Adrenal gland (tissue), 5 donors: ENCODE data around the gene BPIFB2.

Experiments used
- POLR2A ChIP-seq, 2 donors: fragments of 450-650 bp; IDR thresholded peaks; one replicate each; pipeline ENCODE4 v1.6.1; 2017; ENCODE audit warnings: antibody characterized with exemption in 2 of 2, mild to moderate bottlenecking in 2 of 2, moderate library complexity in 1 of 2
- TF ChIP-seq, protein P1 (sequence below), 6 experiments: fragments of 450-650 bp in 4 of 6; fragments of 200-600 bp in 2 of 6; sonication (generic) in 1 of 6; IDR thresholded peaks; 1 replicate in 5 of 6; 2 replicates in 1 of 6; pipeline versions ENCODE4 v1.5.1 to v1.8.0; 2016 to 2021; ENCODE audit warnings: antibody characterized with exemption in 6 of 6, mild to moderate bottlenecking in 2 of 6, moderate library complexity in 1 of 6
- donor health status: DM: no; HTN: no; CAD: no.

DNA sequence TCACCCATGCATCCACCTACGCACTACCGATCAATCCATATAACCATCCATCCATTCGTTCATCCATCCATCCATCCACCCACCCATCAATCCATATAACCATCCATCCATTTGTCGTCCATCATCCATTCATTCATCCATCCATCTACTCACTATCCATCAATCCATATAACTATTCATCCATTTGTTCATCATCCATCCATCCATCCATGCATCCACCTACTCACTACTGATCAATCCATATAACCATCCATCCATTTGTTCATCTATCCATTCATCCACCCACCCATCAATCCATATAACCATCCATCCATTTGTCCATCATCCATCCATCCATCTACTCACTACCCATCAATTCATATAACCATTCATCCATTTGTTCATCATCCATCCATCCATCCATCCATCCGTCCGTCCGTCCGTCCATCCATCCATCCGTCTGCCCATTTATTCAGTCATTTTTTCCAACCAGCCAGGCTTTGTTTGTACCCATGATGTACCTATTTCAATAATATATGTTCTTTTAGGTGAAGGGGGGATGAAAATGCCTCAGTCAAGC lies 17.9 kb downstream of the BPIFB2 start:
- TF ChIP-seq, protein P1, sequence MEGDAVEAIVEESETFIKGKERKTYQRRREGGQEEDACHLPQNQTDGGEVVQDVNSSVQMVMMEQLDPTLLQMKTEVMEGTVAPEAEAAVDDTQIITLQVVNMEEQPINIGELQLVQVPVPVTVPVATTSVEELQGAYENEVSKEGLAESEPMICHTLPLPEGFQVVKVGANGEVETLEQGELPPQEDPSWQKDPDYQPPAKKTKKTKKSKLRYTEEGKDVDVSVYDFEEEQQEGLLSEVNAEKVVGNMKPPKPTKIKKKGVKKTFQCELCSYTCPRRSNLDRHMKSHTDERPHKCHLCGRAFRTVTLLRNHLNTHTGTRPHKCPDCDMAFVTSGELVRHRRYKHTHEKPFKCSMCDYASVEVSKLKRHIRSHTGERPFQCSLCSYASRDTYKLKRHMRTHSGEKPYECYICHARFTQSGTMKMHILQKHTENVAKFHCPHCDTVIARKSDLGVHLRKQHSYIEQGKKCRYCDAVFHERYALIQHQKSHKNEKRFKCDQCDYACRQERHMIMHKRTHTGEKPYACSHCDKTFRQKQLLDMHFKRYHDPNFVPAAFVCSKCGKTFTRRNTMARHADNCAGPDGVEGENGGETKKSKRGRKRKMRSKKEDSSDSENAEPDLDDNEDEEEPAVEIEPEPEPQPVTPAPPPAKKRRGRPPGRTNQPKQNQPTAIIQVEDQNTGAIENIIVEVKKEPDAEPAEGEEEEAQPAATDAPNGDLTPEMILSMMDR (IDR thresholded peaks at IDR 0.05): no peak
- no peak for TF ChIP-seq POLR2A (IDR thresholded peaks at IDR 0.05)
